CD4-positive, alpha-beta T cell treated with Interleukin-1 beta for 1 hour (primary cell): ENCODE measurements around the gene DFFA.
"Not testable (repeated sequence)": the region's sequence is repeated elsewhere in the genome, so short reads cannot be mapped to it uniquely, and the experiment has no call there.

Experiments used
- DNase-seq, 2 donors: peaks; one replicate each; pipeline ENCODE4 v3.0.0-alpha.2; 2020 to 2022

The DFFA gene

GRCh38 chr1:10459184-10459583, 13.1 kb downstream of the DFFA start:
- no peak for DNase-seq

DNA sequence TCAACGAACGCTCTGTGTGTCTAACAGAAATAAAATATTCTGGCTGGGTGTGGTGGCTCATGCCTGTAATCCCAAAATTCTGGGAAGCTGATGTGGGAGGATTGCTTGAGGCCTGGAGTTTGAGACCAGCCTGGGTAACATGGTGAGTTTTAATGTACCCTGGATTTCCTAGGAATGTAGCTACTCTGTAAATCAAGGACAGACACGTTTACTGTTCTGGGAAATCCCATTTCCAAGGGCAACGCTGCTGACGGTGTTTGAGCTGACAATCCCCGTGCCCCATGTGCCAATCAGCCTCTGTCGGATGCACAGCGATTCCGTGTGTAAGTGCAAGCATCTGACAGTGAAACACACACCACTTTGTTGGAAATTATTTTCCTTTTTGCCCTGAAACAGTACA, 14.5 kb downstream of the DFFA start:
- DNase-seq, result no peak

- DNase-seq, result not testable (repeated sequence)
Measured at GRCh38 chr1:10457462-10457861, 14.9 kb downstream of the DFFA start.

- DNase-seq, result no peak
Measured at GRCh38 chr1:10456661-10457060, 15.7 kb downstream of the DFFA start.

DNA sequence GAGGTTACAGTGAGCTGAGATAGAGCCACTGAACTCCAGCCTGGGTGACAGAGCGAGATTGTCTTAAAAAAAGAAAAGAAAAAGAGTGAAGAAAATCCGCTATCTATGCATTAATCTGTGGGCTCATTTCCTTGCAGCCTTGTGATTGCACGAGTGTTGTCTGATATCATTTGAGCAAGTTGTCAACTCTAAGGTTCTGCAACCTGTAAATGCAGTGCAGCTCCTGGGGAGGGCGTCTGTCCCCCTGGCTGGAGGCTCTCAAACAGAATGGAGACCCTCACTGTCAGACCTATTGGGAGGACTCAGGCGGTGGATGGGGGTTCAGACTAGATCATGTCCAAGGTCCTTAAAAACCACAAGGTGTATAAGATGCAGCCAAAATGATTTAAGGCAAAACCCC, 16.3 kb downstream of the DFFA start:
- no peak for DNase-seq

DNA sequence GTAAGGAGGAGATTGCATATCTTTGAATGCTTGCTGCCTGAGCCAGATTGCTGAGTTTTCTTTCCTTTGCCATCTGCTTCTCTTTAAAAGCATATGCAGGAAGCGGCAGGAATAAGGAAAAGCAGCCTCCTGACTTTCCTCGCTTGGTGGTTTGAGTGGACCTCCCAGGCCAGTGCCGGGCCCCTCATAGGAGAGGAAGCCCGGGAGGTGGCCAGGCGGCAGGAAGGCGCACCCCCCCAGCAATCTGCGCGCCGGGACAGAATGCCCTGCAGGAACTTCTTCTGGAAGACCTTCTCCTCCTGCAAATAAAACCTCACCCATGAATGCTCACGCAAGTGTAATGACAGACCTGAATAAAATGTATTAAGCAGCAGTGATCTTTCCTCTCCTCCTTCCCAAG, 21.0 kb downstream of the DFFA start:
- DNase-seq, result no peak

- DNase-seq, result no peak
Measured at GRCh38 chr1:10450836-10451235, 21.5 kb downstream of the DFFA start.

DNA sequence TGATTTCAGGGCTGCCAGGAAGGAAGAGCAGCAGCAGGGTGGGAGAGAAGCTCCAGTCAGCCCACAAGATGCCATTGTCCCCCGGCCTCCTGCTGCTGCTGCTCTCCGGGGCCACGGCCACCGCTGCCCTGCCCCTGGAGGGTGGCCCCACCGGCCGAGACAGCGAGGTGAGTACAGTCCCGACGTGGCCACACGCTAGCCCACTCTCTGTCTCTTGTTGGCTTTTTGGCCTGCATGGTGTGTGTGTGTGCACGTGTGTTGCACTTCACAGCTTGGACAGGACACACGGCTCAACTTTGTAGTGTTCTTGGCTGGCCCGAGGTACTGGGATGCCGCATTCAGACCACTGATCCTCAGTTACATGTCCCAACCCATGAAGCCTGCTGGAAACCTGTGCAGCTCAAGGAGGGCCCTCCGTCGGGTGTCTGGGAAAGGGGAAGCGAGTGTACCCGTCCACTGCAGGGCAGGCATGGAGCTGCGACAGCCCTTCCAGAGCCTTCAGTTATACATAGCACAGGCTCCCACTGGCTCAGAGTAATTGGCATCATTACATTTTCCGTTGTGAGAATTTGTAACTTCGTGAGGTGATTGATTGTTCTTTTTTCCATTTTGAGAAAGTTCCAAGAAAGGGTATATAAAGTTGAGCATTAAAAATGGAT, 22.0 kb downstream of the DFFA start:
- DNase-seq, result no peak

DNA sequence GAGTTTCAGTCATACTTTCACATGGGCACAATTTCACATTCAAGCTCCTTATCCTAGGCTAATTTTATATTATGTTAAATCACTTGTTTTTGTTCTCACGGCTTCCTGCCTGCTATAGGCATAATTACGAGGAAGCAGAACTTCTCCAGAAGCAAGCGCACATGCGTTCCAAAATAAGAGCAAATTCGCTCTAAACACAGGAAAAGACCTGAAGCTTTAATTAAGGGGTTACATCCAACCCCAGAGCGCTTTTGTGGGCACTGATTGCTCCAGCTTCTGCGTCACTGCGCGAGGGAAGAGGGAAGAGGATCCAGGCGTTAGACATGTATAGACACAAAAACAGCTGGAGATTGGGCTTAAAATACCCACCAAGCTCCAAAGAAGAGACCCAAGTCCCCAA, 22.6 kb downstream of the DFFA start, which contains the start of gene CORT:
Gene CORT, plus strand, starts transcription at position 281 of the 400 bp plus-strand sequence. CDS start 193 bp downstream, outside the sequence.
- DNase-seq, result no peak

DNA sequence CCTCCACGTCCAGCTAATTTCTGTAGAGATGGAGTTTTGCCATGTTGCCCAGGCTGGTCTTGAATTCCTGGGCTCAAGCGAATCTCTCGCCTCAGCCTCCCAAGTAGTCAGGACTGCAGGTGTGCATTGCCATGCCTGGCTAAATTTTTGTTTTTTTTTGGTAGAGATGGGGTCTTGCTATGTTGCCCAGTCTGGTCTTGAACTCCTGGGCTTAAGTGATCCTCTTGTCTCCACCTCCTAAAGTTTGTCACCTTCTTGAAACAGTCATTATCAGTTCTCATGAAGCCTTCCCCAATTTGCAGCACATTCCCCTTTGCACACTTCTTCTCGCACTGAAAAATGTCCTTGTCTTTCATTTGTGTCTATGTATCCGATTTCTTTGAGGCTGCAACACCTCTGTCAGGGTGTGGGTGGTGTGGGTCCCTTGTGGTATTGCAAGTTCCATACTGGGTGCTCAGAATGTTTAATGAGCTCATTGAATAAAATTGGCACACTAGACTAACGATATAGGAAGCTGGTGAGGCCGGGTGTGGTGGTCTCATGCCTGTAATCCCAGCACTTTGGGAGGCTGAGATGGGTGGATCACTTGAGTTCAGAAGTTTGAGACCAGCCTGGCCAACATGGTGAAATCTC, 25.4 kb downstream of the DFFA start:
- no peak for DNase-seq

DNA sequence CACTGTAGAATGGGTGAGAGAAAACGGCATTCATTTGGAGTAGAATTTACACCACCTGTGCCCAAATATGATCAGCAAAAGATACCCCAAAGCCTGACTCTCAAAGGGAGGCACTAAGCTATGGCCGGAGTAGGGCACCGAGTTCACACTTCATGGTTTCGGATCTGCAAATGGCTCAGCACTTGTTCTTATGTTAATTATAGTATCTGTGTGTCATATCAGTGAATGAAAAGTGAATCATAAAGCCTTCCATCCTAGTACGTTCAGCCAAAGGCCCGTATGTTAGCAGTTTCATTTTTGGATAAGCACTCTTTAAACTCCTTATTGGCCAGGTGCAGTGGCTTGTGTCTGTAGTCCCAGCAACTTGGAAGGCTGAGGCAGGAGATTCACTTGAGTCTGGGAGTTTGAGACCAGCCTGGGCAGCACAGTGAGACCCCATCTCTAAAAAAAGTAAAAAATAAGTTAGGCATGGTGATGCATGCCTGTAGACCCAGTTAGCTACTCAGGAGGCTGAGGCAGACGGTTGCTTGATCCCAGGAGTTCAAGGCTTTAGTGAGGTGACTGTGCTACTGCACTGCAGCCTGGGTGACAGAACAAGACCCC, 27.4 kb downstream of the DFFA start:
- DNase-seq, result no peak

GRCh38 chr1:10444248-10444647, 28.1 kb downstream of the DFFA start:
- no peak for DNase-seq

DNA sequence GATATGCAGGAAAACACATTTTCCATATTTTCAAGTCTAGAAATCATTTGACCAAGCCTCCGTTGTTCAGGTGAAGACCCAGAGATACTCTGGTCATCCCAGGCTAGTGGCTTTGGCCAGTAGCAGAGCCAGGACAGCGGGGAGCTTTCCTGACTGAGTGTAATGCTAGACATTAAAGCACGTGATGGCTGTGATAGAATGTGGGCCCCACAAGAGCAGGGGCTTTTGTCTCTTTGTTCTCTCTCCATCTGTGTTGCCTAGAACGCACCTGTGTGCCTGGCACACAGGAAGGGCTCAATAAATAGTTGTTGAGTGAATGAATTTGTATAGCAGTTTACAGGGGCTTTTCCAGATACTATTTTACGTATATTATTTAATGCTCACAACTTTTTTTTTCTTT, 31.5 kb downstream of the DFFA start:
- DNase-seq, result no peak

DNA sequence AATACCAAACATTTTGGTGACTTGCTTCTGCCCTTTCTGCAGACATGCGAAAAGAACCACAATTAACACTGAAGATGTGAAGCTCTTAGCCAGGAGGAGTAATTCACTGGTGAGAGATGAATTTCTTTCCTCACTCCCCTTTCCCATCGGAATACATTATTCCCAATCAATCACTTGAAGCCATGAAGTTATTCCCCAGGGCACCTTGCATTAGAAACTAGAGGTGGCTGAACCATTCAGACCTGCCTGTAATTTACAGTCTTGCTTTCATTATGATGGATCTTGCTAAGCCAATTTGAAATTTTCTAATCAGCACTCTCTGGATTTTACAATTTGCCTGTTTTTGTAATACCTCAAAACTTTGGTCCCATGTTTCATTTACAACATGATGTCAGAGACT, 32.0 kb downstream of the DFFA start:
- DNase-seq, result no peak

DNA sequence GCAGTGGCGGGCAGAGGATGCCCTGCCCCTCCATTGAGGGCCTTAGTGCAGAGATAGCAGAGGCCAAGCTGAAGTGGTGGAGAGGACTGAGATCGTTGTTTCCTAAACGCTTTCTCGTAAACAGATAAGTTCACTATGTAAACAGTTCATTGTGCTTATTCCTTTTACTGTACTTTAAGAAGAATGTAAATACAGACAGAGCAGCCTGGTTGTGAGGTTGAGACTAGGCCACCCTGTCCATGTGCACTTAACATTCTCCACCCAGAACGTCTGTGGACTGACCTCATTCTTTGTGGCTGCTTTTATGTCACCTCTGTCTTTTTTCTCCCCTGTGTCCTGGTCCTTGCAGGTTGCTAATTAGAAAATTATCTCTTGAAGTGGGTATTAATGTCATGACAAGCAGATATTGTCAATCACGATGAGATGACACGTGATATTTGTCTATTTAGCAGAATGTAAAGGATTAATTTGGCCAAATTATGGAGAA, 33.6 kb downstream of the DFFA start:
- DNase-seq, result no peak

GRCh38 chr1:10437052-10437451, 35.3 kb downstream of the DFFA start:
- no peak for DNase-seq

- DNase-seq, result no peak
Measured at GRCh38 chr1:10434590-10434989, 37.7 kb downstream of the DFFA start.

- DNase-seq, result no peak
Measured at GRCh38 chr1:10433790-10434189, 38.5 kb downstream of the DFFA start.

DNA sequence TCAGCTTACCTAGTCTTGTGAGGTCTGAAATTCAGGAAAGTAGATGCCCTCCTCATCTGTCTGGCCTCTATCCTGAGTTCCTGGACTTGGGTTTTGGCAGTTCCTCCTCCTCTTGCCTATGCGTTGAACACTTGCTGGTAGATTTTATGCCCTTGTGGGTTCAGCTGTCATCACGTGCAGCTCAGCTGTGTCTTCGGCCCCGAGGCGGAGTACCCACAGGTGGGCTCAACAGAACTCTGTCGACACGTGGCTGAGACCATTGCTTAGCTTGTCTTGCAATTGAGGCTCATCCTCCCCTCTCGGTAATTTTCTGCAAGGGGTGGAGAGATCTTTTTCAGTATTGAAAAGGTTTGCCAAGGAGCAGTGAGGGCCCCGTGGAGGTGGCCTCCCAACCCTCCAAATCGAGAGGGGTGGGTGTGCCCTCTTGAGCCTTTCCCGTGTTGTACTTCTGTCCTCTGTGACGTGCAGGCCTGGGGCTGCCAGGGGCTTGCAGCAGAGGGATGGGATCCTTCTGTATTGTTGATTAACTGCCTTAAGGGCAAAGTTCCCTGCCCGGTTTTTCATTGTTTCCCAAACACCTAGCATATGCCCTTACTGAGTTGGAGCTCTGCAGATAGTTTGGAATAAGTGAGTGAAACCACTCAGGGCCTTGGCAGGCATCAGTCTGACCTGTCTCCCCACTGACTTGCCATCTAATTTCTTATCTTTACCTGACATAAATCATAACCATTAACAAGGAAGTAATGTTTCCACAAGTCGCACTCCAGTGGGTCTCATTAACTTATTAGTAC, 39.2 kb downstream of the DFFA start:
- no peak for DNase-seq

GRCh38 chr1:10431070-10431730, 41.1 kb downstream of the DFFA start:
- DNase-seq, result no peak

GRCh38 chr1:10430216-10431069, 41.9 kb downstream of the DFFA start, which contains the start of gene CENPS:
Gene CENPS, plus strand, starts transcription at chr1:10430433. Its CDS starts 85 bp downstream, at chr1:10430518.
- DNase-seq, result peak; percentile 83 to 91

DNA sequence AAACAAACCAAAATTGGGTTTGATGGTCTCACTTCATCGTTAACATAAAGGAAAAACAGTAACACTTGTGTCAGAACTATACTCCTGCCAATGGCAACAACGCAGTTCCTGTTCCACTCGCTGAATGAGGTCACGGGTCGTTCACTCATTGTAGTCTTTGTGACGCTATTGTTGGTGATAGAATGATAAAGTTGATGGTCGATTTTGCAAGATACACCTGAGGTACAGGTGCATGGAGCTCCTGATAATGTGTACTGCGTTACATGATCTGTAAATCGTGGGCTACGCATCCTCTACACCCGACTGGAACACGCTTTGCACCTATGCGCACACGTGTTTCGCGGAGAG, 42.5 kb downstream of the DFFA start:
- peak; percentile 30 to 34 for DNase-seq
